CD14-positive monocyte (primary cell): Measurements from ENCODE around the gene SLC25A26. TPM values are rescaled to one million over a fixed set of nuclear protein-coding genes. Genes with fewer than 3 reads are reported as not detected.

ENCODE experiments used
- DNase-seq, 3 donors: peaks; one replicate each; pipeline ENCODE4 v3.0.0-alpha.2; 2011 to 2022
- H2AFZ ChIP-seq: 2 replicates; pipeline ENCODE4 v1.6.0; 2012; ENCODE audit warnings: mild to moderate bottlenecking, low read depth, low read length, inconsistent platforms; ENCODE audit not compliant: insufficient read depth, poor library complexity, severe bottlenecking
- H3K27ac ChIP-seq, 2 donors: 1 replicate in 1 of 2; 2 replicates in 1 of 2; pipeline ENCODE4 v1.5.1; 2012 to 2013; ENCODE audit warnings: low read length in 2 of 2, control low read depth in 1 of 2, inconsistent platforms in 1 of 2, low read depth in 1 of 2, mild to moderate bottlenecking in 1 of 2
- H3K27me3 ChIP-seq, 2 donors: one replicate each; pipeline versions ENCODE4 v1.6.0 to v1.6.1; 2011 to 2013; ENCODE audit warnings: low read length in 2 of 2; ENCODE audit not compliant: control insufficient read depth in 2 of 2, insufficient read depth in 2 of 2
- H3K36me3 ChIP-seq, 2 donors: replicated peaks in 1 of 2; 1 replicate in 1 of 2; 2 replicates in 1 of 2; pipeline versions ENCODE4 v1.5.1 to v1.6.1; 2012 to 2013; ENCODE audit warnings: low read length in 2 of 2, control low read depth in 1 of 2, inconsistent platforms in 1 of 2, mild to moderate bottlenecking in 1 of 2; ENCODE audit not compliant: insufficient read depth in 2 of 2, control insufficient read depth in 1 of 2
- H3K4me1 ChIP-seq, 2 donors: 1 replicate in 1 of 2; 2 replicates in 1 of 2; pipeline versions ENCODE4 v1.5.1 to v1.6.1; 2012 to 2013; ENCODE audit warnings: low read length in 2 of 2, control low read depth in 1 of 2, inconsistent platforms in 1 of 2, mild to moderate bottlenecking in 1 of 2, moderate library complexity in 1 of 2; ENCODE audit not compliant: insufficient read depth in 2 of 2, control insufficient read depth in 1 of 2
- H3K4me2 ChIP-seq: replicated peaks from 2 replicates; pipeline ENCODE3; 2012; ENCODE audit warnings: low read length, moderate library complexity, mild to moderate bottlenecking; ENCODE audit not compliant: poor library complexity, severe bottlenecking; ENCODE audit errors: extremely low read depth
- H3K4me3 ChIP-seq, 3 experiments: fragments of 200-600 bp in 1 of 3; sonication (generic) in 1 of 3; replicated peaks in 1 of 3; 1 replicate in 2 of 3; 2 replicates in 1 of 3; pipeline ENCODE4 v1.5.1; 2011 to 2013; ENCODE audit warnings: low read length in 3 of 3, mild to moderate bottlenecking in 3 of 3, control low read depth in 2 of 3, low read depth in 2 of 3, inconsistent platforms in 1 of 3, moderate library complexity in 1 of 3
- H3K79me2 ChIP-seq: 2 replicates; pipeline ENCODE4 v1.6.0; 2012; ENCODE audit warnings: mild to moderate bottlenecking, control low read depth, inconsistent platforms, low read length, moderate library complexity; ENCODE audit not compliant: insufficient read depth
- H3K9ac ChIP-seq: 2 replicates; pipeline ENCODE4 v1.6.0; 2017; ENCODE audit warnings: low read length, mild to moderate bottlenecking; ENCODE audit not compliant: insufficient read depth, poor library complexity, severe bottlenecking
- H3K9me3 ChIP-seq, 2 donors: replicated peaks in 1 of 2; 1 replicate in 1 of 2; 2 replicates in 1 of 2; pipeline versions ENCODE4 v1.5.1 to v1.6.1; 2012 to 2013; ENCODE audit warnings: low read length in 2 of 2, control low read depth in 1 of 2; ENCODE audit not compliant: control insufficient read depth in 1 of 2, insufficient read depth in 1 of 2
- H4K20me1 ChIP-seq: 2 replicates; pipeline ENCODE4 v1.6.0; 2012; ENCODE audit warnings: mild to moderate bottlenecking, low read length, control low read depth, moderate library complexity; ENCODE audit not compliant: insufficient read depth
- H3K27ac Mint-ChIP-seq, 7 donors: one replicate each; pipeline ENCODE4 v1.8.0; 2020; ENCODE audit warnings: mild to moderate bottlenecking in 7 of 7, mixed read lengths in 7 of 7, moderate library complexity in 6 of 7, inconsistent platforms in 2 of 7
- H3K27me3 Mint-ChIP-seq, 3 donors: one replicate each; pipeline ENCODE4 v1.8.0; 2021 to 2022; ENCODE audit warnings: low read depth in 3 of 3, mild to moderate bottlenecking in 3 of 3, mixed read lengths in 3 of 3, moderate library complexity in 3 of 3, inconsistent platforms in 1 of 3
- H3K36me3 Mint-ChIP-seq, 2 donors: one replicate each; pipeline ENCODE4 v1.8.0; 2020; ENCODE audit warnings: mixed read lengths in 2 of 2, inconsistent platforms in 1 of 2, mild to moderate bottlenecking in 1 of 2
- H3K4me1 Mint-ChIP-seq: one replicate; pipeline ENCODE4 v1.8.0; 2020; ENCODE audit warnings: mild to moderate bottlenecking, mixed read lengths
- H3K4me3 Mint-ChIP-seq, 2 donors: one replicate each; pipeline ENCODE4 v1.8.0; 2020; ENCODE audit warnings: mild to moderate bottlenecking in 2 of 2, mixed read lengths in 2 of 2, moderate library complexity in 1 of 2
- H3K9me3 Mint-ChIP-seq, 7 donors: one replicate each; pipeline ENCODE4 v1.8.0; 2020 to 2022; ENCODE audit warnings: mixed read lengths in 7 of 7, mild to moderate bottlenecking in 6 of 7, moderate library complexity in 6 of 7, inconsistent platforms in 2 of 7
- WGBS: methylation state at CpG from one replicate; pipeline ENCODE4 v1.1.5; 2013; ENCODE audit warnings: missing lambda C conversion rate; ENCODE audit not compliant: insufficient coverage; 5-methylcytosine and 5-hydroxymethylcytosine counted together
- intact Hi-C, 2 donors: fragments of 100-400 bp; cut with micrococcal nuclease; formaldehyde crosslinking; loops; one replicate each; pipeline versions ENCODE4 v1.15.0 to v1.15.1; 2023
- polyA plus RNA-seq, 3 donors: library from polyadenylated mRNA; depleted of rRNA in 1 of 3; unstranded in 2 of 3; stranded (reverse) in 1 of 3; fragments of 300-500 nt in 2 of 3; fragments of >200 nt in 1 of 3; fragmentation: Illumina TruSeq in 2 of 3; gene quantifications; 1 replicate in 2 of 3; 2 replicates in 1 of 3; pipeline ENCODE4 v1.2.3, GENCODE V29; 2012 to 2021
- TF ChIP-seq, protein P1 (sequence below): fragments of 200-600 bp; IDR thresholded peaks from one replicate; pipeline ENCODE4 v1.8.0; 2022; ENCODE audit warnings: antibody characterized with exemption, mild to moderate bottlenecking

SLC25A26 gene
- polyA plus RNA-seq, 3 donors = 11.6 to 23.0 (median 14.4) TPM

DNA sequence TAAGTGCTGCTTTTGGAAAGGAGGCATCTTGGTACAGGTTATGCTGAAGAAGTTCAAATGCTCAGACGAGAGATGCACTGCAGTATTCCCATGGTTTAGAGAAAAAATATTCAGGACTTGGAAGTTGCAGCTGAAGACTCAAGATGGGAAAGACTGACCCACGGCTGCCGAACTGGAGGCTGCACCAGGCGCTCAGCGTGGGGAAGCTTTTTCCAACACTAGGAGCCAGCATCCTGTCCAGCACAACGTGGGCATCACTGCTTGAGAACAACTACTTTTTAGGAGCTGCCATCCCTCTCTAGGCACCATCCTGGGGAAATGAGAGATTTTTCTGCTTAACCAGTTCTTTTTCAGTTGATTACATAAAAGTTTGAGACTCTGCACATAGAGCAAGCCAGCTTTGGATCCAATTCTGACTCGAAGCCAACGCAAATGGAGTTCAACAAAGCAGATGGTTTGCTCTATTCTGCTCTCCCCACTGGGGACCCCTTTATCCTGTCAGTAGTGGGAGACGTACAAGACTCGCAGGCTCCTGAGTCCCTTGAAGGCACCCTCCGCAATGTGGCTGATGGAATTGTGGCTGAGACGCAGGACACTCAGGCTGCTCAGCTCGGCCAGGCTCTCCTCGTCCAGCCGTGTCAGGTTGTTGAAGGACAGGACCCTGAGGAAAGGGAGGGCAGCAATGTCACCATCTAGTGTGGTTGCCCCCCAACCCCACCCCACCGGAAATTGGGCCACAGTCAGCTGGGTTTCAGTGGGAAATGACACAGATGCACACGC lies 186.2 kb downstream of the SLC25A26 start:
- H3K9ac ChIP-seq = no peak overlapping the region
- no peaks in the 10 kb centered on the region for H3K9me3 ChIP-seq
- no peaks in the 10 kb centered on the region for H3K79me2 ChIP-seq
- H3K4me2 ChIP-seq = no peak overlapping the region
- Mint-ChIP-seq H3K4me1 (no peaks in the 10 kb centered on the region), H3K4me3 (no peak overlapping the region), H3K9me3 (peaks cover 0 to 2% (median 0%) of the 10 kb centered on the region in 7 donors), H3K27me3 (peaks cover 0 to 3% (median under 1%) of the 10 kb centered on the region in 3 donors), H3K36me3 (peaks cover 12 to 13% of the 10 kb centered on the region in 2 donors), H3K27ac (no peak overlapping the region)
- H3K27ac ChIP-seq = no peak overlapping the region
- no peak overlapping the region for H2AFZ ChIP-seq
- DNase-seq = no peak
- H3K4me1 ChIP-seq = no peaks in the 10 kb centered on the region
- H3K27me3 ChIP-seq = no peaks in the 10 kb centered on the region
- WGBS = 97% methylated on average over 12 of the region's 17 CpGs
- TF ChIP-seq, protein P1, sequence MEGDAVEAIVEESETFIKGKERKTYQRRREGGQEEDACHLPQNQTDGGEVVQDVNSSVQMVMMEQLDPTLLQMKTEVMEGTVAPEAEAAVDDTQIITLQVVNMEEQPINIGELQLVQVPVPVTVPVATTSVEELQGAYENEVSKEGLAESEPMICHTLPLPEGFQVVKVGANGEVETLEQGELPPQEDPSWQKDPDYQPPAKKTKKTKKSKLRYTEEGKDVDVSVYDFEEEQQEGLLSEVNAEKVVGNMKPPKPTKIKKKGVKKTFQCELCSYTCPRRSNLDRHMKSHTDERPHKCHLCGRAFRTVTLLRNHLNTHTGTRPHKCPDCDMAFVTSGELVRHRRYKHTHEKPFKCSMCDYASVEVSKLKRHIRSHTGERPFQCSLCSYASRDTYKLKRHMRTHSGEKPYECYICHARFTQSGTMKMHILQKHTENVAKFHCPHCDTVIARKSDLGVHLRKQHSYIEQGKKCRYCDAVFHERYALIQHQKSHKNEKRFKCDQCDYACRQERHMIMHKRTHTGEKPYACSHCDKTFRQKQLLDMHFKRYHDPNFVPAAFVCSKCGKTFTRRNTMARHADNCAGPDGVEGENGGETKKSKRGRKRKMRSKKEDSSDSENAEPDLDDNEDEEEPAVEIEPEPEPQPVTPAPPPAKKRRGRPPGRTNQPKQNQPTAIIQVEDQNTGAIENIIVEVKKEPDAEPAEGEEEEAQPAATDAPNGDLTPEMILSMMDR = no peak
- intact Hi-C loops = loop anchor here (5.0 kb wide), 2 partner anchors 95 to 410 kb away; partner anchors contain the start of gene LRIG1 (in 1 of the 2)
- H3K36me3 ChIP-seq = no peaks in the 10 kb centered on the region
- no peak overlapping the region for H3K4me3 ChIP-seq
- H4K20me1 ChIP-seq = no peaks in the 10 kb centered on the region

DNA sequence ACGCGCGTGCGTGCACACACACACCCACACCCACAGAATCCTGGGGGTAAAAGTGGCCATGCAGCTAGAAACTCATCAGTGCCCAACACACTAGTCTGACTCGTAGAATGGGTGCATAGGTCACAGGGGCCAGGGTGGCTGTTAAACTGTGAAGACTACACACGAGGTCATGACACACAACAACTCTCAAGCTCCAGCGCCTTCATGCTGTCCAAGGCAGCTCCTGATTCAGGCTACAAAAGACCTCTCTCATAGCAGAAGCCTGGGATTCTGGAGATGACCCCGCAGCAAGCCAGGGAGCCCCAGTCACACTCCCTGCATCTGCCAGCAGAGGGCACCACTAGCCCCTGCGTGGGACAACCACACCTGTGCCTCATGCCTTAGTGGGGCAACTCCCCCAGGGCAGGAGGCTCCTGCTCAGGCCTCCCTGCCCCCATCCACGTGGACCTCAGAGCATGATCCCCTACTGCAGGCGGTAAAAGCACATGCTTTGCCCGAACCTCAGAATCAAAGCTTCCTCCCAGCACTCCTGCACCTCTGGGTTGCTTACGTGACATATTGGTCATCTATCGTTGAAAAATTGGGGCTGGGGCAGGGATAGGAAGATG lies 186.9 kb downstream of the SLC25A26 start:
- Histone ChIP-seq H3K4me1 (no peaks in the 10 kb centered on the region), H3K27me3 (no peaks in the 10 kb centered on the region), H4K20me1 (no peaks in the 10 kb centered on the region), H3K4me3 (no peak overlapping the region), H2AFZ (no peak overlapping the region), H3K9me3 (no peaks in the 10 kb centered on the region), H3K79me2 (no peaks in the 10 kb centered on the region), H3K36me3 (no peaks in the 10 kb centered on the region), H3K4me2 (no peak overlapping the region), H3K27ac (no peak overlapping the region), H3K9ac (no peak overlapping the region)
- no peak overlapping the region for H3K4me3 Mint-ChIP-seq
- H3K4me1 Mint-ChIP-seq = no peaks in the 10 kb centered on the region
- intact Hi-C loops = loop anchor here (5.0 kb wide), 2 partner anchors 95 to 410 kb away; partner anchors contain the start of gene LRIG1 (in 1 of the 2)
- H3K36me3 Mint-ChIP-seq = peaks cover 15 to 16% of the 10 kb centered on the region in 2 donors
- peaks cover 0 to 3% (median 0%) of the 10 kb centered on the region in 3 donors for H3K27me3 Mint-ChIP-seq
- WGBS = 54% methylated on average over 9 of the region's 14 CpGs
- TF ChIP-seq, protein P1 = peak; percentile 81
- peak; percentile 8 to 40 (median 20) for DNase-seq
- H3K27ac Mint-ChIP-seq = no peak overlapping the region
- peaks cover 0 to 2% (median 0%) of the 10 kb centered on the region in 7 donors for H3K9me3 Mint-ChIP-seq
